Glutamatergic neuron (in vitro differentiated cells): ENCODE data around the gene ZNF630. TPM values are rescaled to one million over a fixed set of nuclear protein-coding genes. Genes with fewer than 3 reads are reported as not detected.
A peak's percentile ranks its signal among the peaks of the same experiment; 100 is the strongest.
"Not testable (repeated sequence)": the region's sequence is repeated elsewhere in the genome, so short reads cannot be mapped to it uniquely, and the experiment has no call there.

ENCODE experiments used
- DNase-seq: peaks from one replicate; pipeline ENCODE4 v3.0.0; 2022
- H3K27ac Mint-ChIP-seq: one replicate; pipeline ENCODE4 v1.8.0; 2020; ENCODE audit warnings: mild to moderate bottlenecking, mixed read lengths, inconsistent platforms; ENCODE audit not compliant: unreplicated experiment
- H3K27me3 Mint-ChIP-seq: one replicate; pipeline ENCODE4 v1.8.0; 2020; ENCODE audit warnings: mild to moderate bottlenecking, moderate library complexity, mixed read lengths, inconsistent platforms; ENCODE audit not compliant: unreplicated experiment
- H3K36me3 Mint-ChIP-seq: one replicate; pipeline ENCODE4 v1.8.0; 2020; ENCODE audit warnings: mild to moderate bottlenecking, mixed read lengths, inconsistent platforms; ENCODE audit not compliant: unreplicated experiment
- H3K4me1 Mint-ChIP-seq: one replicate; pipeline ENCODE4 v1.8.0; 2020; ENCODE audit warnings: mild to moderate bottlenecking, low read depth, mixed read lengths, inconsistent platforms; ENCODE audit not compliant: unreplicated experiment
- H3K4me3 Mint-ChIP-seq: one replicate; pipeline ENCODE4 v1.8.0; 2020; ENCODE audit warnings: mild to moderate bottlenecking, mixed read lengths, inconsistent platforms; ENCODE audit not compliant: unreplicated experiment
- H3K9me3 Mint-ChIP-seq: one replicate; pipeline ENCODE4 v1.8.0; 2020; ENCODE audit warnings: mild to moderate bottlenecking, moderate library complexity, mixed read lengths, inconsistent platforms; ENCODE audit not compliant: unreplicated experiment
- CTCF ChIP-seq: fragments of 200-600 bp; sonication (generic); IDR thresholded peaks from one replicate; pipeline ENCODE4 v1.5.0; 2021; ENCODE audit not compliant: partially characterized antibody, unreplicated experiment
- total RNA-seq: library from RNA; stranded (reverse); fragmentation: NEBNext Ultra II Directional; extraction: Animal tissue kit (Norgen Biotek cat#: 25700); gene quantifications from one replicate; pipeline ENCODE4 v1.2.1, GENCODE V29; 2021; ENCODE audit not compliant: unreplicated experiment

The ZNF630 gene
- total RNA-seq, 1 donor from 2014 or later = 2.8 TPM

DNA sequence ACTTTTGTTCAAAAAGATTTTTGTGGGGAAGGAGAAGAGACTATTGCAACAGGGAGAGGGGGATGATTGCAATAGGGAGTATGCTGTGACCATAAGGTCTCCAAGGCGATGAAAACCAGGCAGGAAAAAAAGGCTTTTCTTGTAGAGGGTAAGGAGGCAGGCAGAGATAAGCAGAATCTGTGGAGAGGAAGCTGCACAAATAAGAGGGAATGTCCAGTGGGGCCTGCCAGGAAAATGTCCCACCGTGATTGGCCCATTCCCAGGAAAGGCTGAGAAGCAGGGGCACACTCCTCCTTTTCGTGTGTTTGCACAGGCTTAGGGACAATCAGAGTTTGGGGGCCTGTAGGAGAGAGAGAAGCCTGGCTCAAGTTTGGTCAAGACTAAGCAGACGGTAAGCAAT is 35.5 kb downstream of the ZNF630 start:
- H3K27me3 Mint-ChIP-seq = peaks cover 2% of the 10 kb centered on the region
- H3K36me3 Mint-ChIP-seq = no peaks in the 10 kb centered on the region
- H3K27ac Mint-ChIP-seq = no peak overlapping the region
- peaks cover 2% of the 10 kb centered on the region for H3K4me1 Mint-ChIP-seq
- no peak overlapping the region for H3K4me3 Mint-ChIP-seq
- peaks cover 4% of the 10 kb centered on the region for H3K9me3 Mint-ChIP-seq
- TF ChIP-seq CTCF = no peak
- no peak for DNase-seq

GRCh38 chrX:48030641-48031173 is 40.7 kb downstream of the ZNF630 start:
- not testable (repeated sequence) for H3K4me1 Mint-ChIP-seq, H3K27ac Mint-ChIP-seq, DNase-seq, H3K9me3 Mint-ChIP-seq, H3K27me3 Mint-ChIP-seq, H3K36me3 Mint-ChIP-seq, H3K4me3 Mint-ChIP-seq

GRCh38 chrX:48030237-48030636 is 41.2 kb downstream of the ZNF630 start:
- peaks cover 5% of the 10 kb centered on the region for H3K4me1 Mint-ChIP-seq
- no peaks in the 10 kb centered on the region for H3K36me3 Mint-ChIP-seq
- peaks cover 4% of the 10 kb centered on the region for H3K9me3 Mint-ChIP-seq

DNA sequence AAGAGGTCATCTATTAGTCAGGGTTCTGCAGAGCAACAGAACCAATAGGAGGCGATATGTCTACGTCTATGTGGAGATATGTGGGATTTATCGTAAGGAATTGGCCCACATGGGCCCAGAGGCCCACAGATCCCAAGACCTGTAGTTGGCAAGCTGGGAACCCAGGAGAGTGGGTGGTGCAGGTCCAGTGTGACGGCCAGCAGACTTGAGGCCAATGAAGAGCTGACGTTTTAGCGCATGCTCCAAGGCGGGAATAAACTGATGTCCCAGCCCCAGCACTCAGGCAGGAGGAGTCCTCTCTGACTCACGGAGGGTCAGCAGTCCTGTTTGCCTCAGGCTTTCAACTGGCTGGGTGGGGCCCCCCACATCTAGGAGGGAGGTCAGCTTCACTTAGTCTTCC is 43.3 kb downstream of the ZNF630 start:
- Mint-ChIP-seq H3K9me3 (peaks cover 4% of the 10 kb centered on the region), H3K36me3 (no peaks in the 10 kb centered on the region), H3K4me1 (peaks cover 5% of the 10 kb centered on the region), H3K4me3 (no peak overlapping the region), H3K27ac (no peak overlapping the region), H3K27me3 (no peaks in the 10 kb centered on the region)
- TF ChIP-seq CTCF = no peak
- no peak for DNase-seq

More at GRCh38 chrX:48030237-48030636, 41.2 kb downstream of the ZNF630 start:
- peaks cover 2% of the 10 kb centered on the region for H3K27me3 Mint-ChIP-seq
- no peak overlapping the region for H3K4me3 Mint-ChIP-seq
- TF ChIP-seq CTCF = no peak
- DNase-seq = no peak
- no peak overlapping the region for H3K27ac Mint-ChIP-seq

DNA sequence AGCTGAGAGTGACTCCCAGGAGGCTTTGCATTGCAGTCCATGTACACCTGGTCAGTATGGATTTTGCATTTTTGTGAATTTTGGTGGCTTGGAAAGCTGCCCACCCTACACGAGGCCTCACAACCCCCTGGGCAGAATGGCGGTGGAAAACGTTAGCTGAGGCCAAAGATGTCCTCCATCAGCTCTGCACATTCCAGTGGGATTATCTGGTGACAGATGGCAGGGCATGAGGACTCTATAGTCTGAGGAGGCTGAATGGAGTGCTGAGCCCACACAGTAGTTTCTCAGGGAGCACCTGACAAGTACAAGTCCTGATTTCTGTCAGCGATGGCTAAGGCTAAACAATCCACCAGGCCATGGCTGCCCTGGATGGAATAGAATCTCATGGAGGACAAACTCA is 43.9 kb downstream of the ZNF630 start:
- not testable (repeated sequence) for H3K4me1 Mint-ChIP-seq, H3K36me3 Mint-ChIP-seq, DNase-seq, H3K9me3 Mint-ChIP-seq, H3K27me3 Mint-ChIP-seq, H3K4me3 Mint-ChIP-seq, H3K27ac Mint-ChIP-seq

DNA sequence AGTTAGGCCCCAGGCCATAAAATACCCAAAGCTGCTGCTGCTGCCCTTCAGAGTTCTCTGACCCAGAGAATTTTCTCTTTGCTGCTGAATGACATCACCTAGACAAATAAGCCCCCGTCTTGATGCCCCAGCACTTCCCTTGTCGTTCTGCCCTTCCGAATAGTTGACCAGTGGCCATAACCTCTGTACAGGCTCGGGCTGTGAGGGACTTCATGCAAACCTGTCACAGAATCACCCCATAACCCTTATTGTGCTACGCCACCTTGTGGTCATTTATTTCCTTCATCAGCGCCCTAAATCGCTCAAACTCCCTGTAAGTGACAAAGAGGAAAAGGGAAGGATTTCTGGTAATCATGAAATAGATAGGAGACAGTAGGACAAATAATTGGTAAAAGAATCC is 45.9 kb downstream of the ZNF630 start:
- Mint-ChIP-seq H3K4me3 (no peak overlapping the region), H3K36me3 (no peaks in the 10 kb centered on the region), H3K9me3 (peaks cover 2% of the 10 kb centered on the region), H3K27me3 (peaks cover 1% of the 10 kb centered on the region), H3K27ac (no peak overlapping the region), H3K4me1 (peaks cover 5% of the 10 kb centered on the region)
- DNase-seq = peak; percentile 26
- peak; percentile 64 for TF ChIP-seq CTCF
